Activated CD8-positive, alpha-beta memory T cell treated with anti-CD3 and anti-CD28 coated beads for 4 hours (primary cell): ENCODE measurements around the gene LBHD2.

ENCODE experiments used
- DNase-seq, 2 donors: peaks; one replicate each; pipeline ENCODE4 v3.0.0-alpha.2; 2020; ENCODE audit warnings: low read depth in 2 of 2

The LBHD2 gene

DNA sequence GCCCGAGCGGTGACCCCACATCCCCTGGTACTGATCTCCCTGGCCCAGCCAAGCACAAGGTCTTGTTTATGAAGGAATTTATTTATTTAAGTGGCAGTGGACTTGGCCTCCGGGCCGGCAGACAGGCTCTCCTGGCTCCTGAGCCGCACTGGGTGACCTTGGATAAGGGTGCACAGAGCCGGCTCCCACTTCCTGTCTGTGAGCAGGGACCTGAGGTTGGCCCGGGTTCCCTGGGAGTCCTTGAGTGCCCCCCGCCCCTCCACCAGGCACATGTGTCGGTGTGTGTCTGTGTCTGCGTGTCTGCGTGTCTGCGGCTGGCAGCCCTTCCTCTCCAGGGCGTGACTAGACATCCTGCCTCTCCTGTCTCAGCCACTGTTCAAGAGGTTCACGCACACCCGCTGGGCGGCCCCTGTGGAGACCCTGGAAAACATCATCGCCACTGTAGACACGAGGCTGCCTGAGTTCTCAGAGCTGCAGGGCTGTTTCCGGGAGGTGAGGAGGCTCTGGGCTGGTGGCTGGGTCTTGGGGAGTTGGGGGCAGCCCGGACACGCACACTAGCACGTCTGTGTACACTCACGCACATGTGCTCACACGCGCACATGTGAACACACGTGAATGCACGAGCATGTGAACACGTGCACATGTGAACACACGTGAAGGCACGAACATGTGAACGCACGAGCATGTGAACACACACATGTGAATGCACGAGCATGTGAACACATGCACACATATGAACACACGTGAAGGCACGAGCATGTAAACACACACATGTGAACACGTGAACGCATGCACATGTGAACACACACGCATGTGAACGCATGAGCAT is 48.6 kb downstream of the LBHD2 start:
- DNase-seq: no peak

DNA sequence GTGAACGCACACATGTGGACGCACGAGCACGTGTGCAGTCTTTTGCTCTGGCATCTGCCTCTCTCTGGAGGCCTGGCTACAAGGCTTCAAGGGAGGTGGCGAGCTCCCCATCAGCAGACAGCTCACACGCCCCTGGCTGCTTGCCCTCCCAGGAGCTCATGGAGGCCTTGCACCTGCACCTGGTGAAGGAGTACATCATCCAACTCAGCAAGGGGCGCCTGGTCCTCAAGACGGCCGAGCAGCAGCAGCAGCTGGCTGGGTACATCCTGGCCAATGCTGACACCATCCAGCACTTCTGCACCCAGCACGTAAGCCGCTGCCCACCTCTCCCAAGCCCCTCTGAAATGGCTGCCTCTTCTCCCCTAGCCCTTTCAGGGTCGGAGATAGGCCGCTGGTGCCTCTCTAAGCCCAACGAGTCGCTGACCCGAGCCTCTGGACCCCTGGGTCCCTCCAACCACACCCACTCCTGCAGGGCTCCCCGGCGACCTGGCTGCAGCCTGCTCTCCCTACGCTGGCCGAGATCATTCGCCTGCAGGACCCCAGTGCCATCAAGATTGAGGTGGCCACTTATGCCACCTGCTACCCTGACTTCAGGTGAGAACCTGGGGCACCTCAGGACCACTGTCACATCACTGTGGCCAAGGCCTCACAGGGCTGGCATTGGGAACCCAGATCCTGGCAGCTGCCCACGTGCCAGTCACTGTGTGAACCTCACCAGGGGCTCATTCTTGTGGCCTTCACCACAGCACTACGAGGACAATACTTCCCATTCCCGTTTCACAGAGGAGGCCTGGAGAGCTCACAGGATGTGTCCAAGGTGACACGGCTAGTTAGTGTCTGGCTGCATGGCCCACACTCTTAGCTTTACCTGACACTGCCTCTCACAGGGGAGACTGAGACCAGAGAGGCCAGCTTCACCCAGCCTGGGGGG is 49.5 kb downstream of the LBHD2 start:
- DNase-seq: no peak

DNA sequence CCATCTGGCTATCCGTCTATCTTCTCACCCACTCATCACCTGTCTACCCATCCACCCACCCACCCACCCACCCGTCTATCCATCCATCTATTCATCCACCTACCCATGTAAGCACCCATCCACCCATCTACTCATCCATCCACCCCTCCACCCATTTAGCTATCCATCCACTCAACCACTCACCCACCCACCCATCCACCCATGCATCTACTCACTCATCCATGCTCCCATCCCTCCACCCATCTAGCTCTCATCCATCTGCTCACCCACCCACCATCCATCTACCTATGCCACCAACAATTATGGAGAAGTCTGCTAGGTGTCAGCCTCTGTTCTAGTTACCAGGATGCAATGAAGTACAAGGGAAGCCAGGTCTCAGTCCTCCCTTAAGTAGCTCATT is 50.4 kb downstream of the LBHD2 start:
- DNase-seq: no peak

DNA sequence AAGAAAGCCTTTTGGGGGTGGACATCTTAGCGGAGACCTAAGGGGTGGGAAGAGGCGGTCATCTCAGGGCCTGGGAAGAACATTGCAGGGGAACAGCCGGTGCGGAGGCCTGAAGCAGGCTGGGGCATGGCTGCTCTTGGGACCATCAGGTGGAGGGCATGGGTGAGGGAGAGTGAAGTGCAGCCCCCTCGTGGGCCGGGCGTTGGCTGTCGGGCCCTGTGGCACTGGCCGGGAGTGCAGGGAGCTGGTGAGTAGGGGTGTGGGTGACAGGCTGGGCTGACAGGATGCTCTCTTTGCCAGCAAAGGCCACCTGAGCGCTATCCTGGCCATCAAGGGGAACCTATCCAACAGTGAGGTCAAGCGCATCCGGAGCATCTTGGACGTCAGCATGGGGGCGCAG is 50.9 kb downstream of the LBHD2 start:
- DNase-seq: no peak

DNA sequence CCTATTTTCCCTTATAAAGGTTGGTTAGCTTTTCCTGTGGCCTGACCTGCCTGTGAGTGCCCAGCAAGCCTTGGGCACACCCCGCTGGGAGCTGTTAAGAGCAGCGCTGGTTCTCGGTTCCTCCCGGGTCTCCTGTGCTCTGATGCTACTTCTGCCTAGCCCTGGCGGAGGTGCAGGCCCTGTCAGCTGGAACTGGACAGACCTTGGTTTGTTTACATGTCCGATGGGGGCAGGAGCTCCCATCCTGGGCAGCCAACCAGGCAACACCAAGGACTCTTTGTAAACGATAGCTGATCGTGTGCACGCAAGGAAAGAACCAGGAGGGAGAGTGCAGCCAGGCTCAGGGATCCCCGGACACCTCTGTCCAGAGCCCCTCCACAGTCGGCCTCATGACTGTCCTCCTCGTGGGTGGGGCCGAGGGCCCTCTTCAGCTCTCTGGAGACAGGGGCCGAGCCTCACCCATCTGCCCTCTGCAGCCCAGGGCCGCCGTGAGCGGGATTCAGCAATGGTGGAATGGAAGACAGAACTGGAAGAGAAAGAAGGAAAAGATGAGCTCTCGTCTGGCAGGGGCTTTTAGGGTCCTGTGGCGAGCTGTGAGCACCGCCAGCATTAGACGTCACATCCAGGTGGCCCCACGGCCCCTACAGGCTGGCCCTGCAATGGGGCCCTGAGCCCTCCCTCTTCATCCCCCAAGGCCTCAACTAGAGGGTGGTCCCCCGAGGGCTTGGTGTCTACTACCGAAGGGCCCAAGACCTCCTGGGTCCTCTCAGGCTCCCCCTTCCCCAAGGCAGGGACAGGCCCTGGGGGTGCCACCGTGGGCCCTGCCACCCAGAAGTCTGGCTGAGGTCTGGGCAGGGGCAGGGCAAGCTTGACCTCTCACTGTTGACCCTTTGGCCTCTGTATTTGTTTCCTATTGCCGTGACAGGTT is 51.6 kb downstream of the LBHD2 start:
- no peak for DNase-seq

DNA sequence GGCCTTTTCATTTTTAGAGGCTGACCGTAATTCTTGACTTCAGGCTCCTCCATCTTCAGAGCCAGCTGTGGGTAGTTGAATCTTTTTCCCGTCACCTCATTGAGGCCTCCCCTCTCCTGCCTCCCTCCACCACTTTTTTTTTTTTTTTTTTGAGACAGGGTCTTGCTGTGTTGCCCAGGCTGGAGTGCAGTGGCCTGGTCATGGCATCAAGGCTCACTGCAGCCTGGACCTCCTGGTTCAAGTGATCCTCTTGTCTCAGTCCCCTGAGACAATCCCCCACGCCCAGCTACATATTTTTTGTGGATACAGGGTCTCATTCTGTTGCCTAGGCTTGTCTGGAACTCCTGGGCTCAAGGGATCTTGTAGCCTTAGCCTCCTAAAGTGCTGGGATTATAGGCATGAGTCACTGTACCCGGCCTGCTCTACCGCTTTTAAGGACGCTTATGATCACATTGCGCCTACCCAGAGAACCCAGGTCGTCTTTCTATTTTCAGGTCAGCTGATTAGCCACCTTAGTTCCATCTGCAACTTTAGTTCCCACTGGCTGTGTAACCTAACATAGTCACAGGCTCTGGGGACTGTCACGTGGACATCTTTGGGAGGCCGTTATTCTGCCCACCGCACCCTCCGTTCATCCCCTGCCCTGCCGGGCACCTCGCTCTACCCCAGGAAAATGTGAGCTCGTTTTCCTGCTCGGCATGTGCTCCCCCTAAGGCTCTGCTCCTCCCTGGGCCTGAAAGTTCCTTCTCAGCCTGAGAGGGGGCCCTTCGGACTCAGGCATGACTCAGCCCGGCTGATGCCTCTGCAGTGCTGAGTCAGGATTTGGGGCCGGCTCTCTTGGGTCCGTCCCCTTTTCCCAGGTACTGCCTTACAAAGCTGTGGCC is 52.6 kb downstream of the LBHD2 start:
- no peak for DNase-seq

DNA sequence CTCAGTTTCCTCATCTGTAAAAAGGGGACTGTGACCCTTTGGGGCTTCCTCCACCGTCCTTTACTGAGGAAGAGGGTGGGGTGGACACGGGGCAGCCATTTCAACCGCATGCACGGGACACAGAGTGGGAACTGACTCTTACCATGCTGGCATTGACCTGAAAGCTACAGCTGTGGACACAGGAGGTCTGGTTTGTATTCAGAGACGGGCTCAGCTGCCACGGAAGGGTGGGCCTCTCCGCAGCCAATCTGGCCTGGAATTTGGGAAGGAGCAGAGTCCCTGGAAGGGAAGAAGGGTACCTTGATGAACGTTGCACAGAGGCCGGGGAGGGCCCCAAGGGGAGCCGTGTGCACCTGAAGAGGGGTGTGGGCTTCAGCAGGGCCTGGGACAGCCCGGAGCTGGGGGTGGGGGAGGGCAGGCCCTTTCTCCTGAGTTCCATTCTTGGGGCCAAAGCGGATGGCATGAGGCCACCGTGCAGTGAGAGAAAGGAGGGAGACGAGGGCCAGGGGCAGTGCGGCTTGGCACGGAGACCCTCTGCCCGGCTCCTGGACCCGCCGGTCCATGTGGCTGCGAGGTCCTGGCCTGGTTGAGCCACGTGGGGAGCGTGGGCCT is 53.8 kb downstream of the LBHD2 start:
- DNase-seq: no peak

DNA sequence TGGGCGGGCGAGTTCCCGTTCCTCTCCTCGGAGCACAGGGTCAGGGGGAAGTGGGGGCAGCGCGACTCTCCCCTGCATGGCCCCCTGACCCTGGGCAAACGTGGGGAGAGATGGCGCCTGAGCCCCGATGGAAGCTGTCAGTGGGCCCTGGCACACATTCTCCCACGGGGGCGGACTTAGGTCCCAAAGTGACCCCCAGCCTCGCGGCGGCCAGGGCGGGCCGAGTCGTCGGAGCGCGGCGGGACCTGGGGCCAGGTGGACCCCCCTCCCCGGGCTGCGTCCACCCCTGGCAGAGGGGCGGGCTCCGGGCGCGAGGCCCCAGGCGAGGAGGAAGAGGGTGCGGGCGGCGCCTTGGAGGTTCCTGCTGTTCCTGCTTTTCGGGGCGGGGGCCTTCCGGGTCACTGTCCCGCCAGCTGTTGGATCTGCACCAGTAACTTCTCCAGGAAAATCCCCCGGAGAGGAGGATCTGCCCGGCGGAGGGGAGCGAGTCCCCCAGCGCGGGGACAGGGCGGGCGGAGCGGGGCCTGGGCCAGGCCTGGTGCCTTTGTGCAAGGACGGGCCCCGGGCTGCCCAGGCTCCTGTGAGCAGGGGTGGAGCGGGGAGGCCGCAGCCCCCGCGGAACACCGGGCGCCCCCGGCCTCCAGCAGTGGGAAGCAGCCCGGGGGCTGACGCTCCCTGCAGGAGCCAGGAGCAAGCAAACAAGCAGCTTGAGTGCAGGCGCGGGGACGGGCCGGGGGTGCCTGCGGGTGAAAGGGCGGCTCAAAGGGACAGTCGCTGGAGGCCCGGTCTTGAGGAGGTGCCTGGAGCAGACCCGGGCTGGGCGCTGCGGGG is 54.5 kb downstream of the LBHD2 start:
- DNase-seq: no peak

DNA sequence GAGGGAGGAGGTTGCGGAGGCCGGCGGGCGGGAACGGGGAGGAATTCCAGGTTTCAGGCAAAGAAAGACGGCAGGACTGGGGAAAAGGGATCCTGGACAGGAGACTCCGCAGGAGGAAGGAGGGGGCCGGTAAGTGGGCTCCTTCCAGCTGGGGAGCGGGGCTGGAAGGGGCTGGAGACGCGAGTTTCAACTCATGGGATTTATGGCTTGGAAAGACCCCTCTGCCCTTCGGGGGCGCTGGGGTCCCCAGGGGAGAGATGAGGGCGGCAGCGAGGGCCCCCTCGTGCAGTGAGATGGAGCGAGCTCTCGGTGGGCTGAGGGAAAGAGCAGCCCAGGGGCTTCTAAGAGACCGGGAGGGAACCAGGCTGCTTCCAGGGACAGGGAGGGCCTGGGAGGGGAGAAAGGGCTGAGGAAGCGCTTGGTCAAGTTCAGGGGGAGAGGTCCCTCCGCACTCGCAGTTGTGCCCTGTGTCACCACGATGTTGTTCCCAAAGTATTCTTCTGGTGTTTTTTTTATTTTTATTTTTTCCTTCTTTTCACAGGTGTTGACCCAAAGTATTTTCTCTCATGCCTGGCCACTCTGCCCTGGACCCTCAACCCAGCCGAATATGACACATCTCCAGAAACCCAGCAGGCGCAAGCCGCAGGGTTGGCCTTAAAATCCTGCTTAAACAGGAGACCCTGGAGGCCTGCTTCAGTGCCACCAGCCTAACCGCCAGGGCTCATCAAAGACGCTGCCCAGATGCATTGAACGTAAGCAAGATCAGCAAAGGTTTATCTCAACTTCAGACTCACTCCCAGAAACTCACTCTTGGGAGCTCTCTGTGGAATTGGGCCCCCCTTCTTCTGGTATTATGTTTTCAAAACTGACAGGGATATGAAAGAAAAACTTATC is 55.4 kb downstream of the LBHD2 start:
- no peak for DNase-seq
